Adrenal gland (tissue), 5 donors: ENCODE measurements around the gene GALNT9.

Source experiments
- POLR2A ChIP-seq, 2 donors: fragments of 450-650 bp; IDR thresholded peaks; one replicate each; pipeline ENCODE4 v1.6.1; 2017; ENCODE audit warnings: antibody characterized with exemption in 2 of 2, mild to moderate bottlenecking in 2 of 2, moderate library complexity in 1 of 2
- TF ChIP-seq, protein P1 (sequence below), 6 experiments: fragments of 450-650 bp in 4 of 6; fragments of 200-600 bp in 2 of 6; sonication (generic) in 1 of 6; IDR thresholded peaks; 1 replicate in 5 of 6; 2 replicates in 1 of 6; pipeline versions ENCODE4 v1.5.1 to v1.8.0; 2016 to 2021; ENCODE audit warnings: antibody characterized with exemption in 6 of 6, mild to moderate bottlenecking in 2 of 6, moderate library complexity in 1 of 6
- donor health status: DM: no; HTN: no; CAD: no.

DNA sequence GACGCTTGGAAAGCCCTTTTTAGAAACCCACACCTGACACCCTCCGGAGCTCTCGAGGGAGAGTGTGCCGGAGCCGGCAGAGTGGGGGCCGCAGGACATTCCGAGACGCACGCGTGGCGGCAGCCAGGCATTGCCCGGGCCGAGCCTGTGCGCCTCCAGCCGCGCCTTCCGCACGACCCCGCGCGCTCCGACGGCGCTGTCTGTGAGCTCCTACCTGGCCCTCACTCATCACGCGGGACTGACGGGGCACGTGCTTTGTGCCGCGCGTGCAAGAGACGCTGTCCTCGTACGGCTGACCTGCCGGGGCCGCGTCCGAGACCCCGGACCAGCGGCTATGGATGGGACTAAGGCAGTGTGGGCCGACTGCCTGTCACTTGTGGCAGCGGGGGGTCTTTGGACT is 5.2 kb downstream of the GALNT9 start:
- TF ChIP-seq POLR2A (IDR thresholded peaks at IDR 0.05), result no peak
- TF ChIP-seq, protein P1, sequence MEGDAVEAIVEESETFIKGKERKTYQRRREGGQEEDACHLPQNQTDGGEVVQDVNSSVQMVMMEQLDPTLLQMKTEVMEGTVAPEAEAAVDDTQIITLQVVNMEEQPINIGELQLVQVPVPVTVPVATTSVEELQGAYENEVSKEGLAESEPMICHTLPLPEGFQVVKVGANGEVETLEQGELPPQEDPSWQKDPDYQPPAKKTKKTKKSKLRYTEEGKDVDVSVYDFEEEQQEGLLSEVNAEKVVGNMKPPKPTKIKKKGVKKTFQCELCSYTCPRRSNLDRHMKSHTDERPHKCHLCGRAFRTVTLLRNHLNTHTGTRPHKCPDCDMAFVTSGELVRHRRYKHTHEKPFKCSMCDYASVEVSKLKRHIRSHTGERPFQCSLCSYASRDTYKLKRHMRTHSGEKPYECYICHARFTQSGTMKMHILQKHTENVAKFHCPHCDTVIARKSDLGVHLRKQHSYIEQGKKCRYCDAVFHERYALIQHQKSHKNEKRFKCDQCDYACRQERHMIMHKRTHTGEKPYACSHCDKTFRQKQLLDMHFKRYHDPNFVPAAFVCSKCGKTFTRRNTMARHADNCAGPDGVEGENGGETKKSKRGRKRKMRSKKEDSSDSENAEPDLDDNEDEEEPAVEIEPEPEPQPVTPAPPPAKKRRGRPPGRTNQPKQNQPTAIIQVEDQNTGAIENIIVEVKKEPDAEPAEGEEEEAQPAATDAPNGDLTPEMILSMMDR (IDR thresholded peaks at IDR 0.05), result no peak
